Measurements from ENCODE around the gene BATF.

BATF gene

DNA sequence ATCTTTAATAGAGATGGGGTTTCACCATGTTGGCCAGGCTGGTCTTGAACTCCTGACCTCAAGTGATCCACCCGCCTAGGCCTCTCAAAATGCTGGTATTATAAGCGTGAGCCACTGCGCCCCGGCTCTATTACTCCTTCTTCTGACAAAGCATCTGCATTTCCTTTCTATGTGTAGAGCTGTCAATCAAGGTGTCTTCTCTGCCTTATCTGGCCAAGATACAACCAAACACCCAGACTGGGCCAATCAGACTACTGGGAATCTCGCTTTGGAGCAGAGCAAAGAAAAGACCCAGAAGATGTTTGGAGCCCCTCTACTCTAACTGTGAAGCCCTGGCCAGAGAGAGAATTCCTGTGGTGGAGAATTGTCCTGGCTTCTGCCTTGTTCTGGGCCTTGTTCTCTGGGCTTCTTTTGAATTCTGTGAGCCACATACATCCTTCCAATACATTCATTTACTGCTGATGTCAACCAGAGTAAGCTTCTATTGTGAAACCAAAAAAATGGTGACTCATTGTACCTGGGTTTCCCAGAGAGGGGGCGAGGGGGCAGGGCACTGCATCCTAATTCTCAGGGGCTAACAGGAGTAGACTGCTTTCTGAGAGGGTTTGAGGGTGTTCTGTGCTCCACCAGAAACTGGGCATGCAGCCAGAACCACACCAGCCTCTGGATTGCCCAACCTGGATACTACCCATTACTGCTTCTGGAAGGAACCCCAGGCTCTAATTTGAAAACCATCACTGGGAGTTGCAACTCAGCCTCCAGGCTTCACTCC lies 37.4 kb downstream of the BATF start:
- H3K27ac ChIP-seq (ENCODE audit: low read depth, low read length) = no peak overlapping the region
- H3K9ac ChIP-seq (ENCODE audit: low read length) = no peak overlapping the region

GRCh38 chr14:75561013-75561432 lies 38.8 kb downstream of the BATF start:
- Histone ChIP-seq H3K4me3 (ENCODE audit: low read length) (no peak overlapping the region), H3K27me3 (ENCODE audit: control insufficient read depth, insufficient read depth, low read length) (no peaks in the 10 kb centered on the region), H3K36me3 (ENCODE audit: control insufficient read depth, insufficient read depth, low read length) (no peaks in the 10 kb centered on the region), H3K4me1 (ENCODE audit: control insufficient read depth, insufficient read depth, low read length) (no peaks in the 10 kb centered on the region), H3K9ac (ENCODE audit: low read length) (no peak overlapping the region), H3K27ac (ENCODE audit: low read depth, low read length) (no peak overlapping the region)

More for the DNA sequence above, 37.4 kb downstream of the BATF start:
- H3K4me3 ChIP-seq (ENCODE audit: low read length) = no peak overlapping the region
- no peaks in the 10 kb centered on the region for H3K36me3 ChIP-seq (ENCODE audit: control insufficient read depth, insufficient read depth, low read length)
- H3K4me1 ChIP-seq (ENCODE audit: control insufficient read depth, insufficient read depth, low read length) = peaks cover under 1% of the 10 kb centered on the region
- no peaks in the 10 kb centered on the region for H3K27me3 ChIP-seq (ENCODE audit: control insufficient read depth, insufficient read depth, low read length)

DNA sequence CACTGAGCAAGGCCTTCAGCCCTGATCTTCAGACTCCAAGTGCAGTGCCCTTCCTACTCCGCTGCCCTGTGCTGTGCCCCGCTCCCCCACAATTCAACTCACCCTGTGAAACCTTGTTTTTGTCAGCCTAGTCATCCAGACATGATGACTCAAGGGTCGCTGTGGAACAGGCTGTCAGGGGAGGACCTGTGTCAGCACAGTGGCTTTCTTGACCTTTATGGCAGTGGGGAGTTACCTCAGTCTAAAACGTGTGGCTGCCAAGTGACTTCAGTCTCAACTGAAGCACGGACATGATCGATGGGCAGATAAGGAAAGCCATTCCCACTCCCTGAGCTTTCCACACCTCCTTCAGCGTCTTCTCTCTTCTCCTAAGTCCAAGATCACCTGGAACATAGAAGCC lies 39.8 kb downstream of the BATF start:
- no peaks in the 10 kb centered on the region for H3K27me3 ChIP-seq (ENCODE audit: control insufficient read depth, insufficient read depth, low read length)
- H3K27ac ChIP-seq (ENCODE audit: low read depth, low read length) = no peak overlapping the region
- H3K4me1 ChIP-seq (ENCODE audit: control insufficient read depth, insufficient read depth, low read length) = no peaks in the 10 kb centered on the region
- H3K36me3 ChIP-seq (ENCODE audit: control insufficient read depth, insufficient read depth, low read length) = no peaks in the 10 kb centered on the region
- H3K4me3 ChIP-seq (ENCODE audit: low read length) = no peak overlapping the region
- no peak overlapping the region for H3K9ac ChIP-seq (ENCODE audit: low read length)

- no peak overlapping the region for H3K27ac ChIP-seq (ENCODE audit: low read depth, low read length)
- H3K9ac ChIP-seq (ENCODE audit: low read length) = no peak overlapping the region
- no peaks in the 10 kb centered on the region for H3K36me3 ChIP-seq (ENCODE audit: control insufficient read depth, insufficient read depth, low read length)
- no peaks in the 10 kb centered on the region for H3K27me3 ChIP-seq (ENCODE audit: control insufficient read depth, insufficient read depth, low read length)
- H3K4me1 ChIP-seq (ENCODE audit: control insufficient read depth, insufficient read depth, low read length) = no peaks in the 10 kb centered on the region
- no peak overlapping the region for H3K4me3 ChIP-seq (ENCODE audit: low read length)
Measured at GRCh38 chr14:75562489-75562888, 40.2 kb downstream of the BATF start.

GRCh38 chr14:75563931-75564330 lies 41.7 kb downstream of the BATF start:
- Histone ChIP-seq H3K9ac (ENCODE audit: low read length) (no peak overlapping the region), H3K4me1 (ENCODE audit: control insufficient read depth, insufficient read depth, low read length) (no peaks in the 10 kb centered on the region), H3K27ac (ENCODE audit: low read depth, low read length) (no peak overlapping the region), H3K36me3 (ENCODE audit: control insufficient read depth, insufficient read depth, low read length) (no peaks in the 10 kb centered on the region), H3K27me3 (ENCODE audit: control insufficient read depth, insufficient read depth, low read length) (no peaks in the 10 kb centered on the region), H3K4me3 (ENCODE audit: low read length) (no peak overlapping the region)

DNA sequence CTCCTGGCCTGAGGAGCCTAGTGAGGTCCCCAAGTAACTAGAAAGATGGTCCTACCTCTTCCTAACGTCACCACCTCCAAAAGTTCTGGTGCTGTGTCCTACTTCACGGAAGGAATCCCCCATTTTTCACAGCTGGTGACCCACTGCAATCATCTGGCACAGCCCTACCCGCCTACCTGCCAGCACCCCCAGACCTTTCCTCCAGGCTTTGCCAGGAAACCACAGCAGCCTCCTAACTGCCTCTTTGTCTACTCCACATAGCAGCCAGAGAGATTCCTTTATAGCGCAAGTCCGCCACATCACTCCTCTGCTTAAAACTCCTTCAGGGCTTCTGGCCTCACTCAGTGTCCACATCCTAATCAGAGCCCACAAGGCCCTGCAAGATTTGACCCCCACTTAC lies 42.8 kb downstream of the BATF start:
- Histone ChIP-seq H3K4me1 (ENCODE audit: control insufficient read depth, insufficient read depth, low read length) (no peaks in the 10 kb centered on the region), H3K36me3 (ENCODE audit: control insufficient read depth, insufficient read depth, low read length) (no peaks in the 10 kb centered on the region), H3K4me3 (ENCODE audit: low read length) (no peak overlapping the region), H3K27me3 (ENCODE audit: control insufficient read depth, insufficient read depth, low read length) (no peaks in the 10 kb centered on the region), H3K27ac (ENCODE audit: low read depth, low read length) (no peak overlapping the region), H3K9ac (ENCODE audit: low read length) (no peak overlapping the region)

DNA sequence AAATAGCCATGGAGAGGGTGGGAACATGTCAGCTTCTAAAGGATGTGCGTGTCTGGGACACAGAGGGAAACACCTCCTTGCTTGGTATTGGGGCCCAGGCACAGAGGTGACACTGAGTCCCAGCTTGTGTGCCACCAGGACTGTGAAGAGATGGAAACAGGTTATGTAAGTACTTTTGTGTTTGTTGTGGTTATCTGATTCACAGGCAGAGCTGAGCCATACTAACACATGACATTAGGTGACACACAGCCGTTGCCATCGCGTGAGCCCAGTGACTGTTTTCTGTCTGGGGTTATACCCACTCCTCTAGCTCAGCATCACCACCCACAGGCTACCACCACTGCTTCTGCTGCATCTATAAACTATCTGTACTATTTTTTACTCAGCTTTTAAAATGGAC lies 44.1 kb downstream of the BATF start:
- H3K27me3 ChIP-seq (ENCODE audit: control insufficient read depth, insufficient read depth, low read length) = no peaks in the 10 kb centered on the region
- no peak overlapping the region for H3K27ac ChIP-seq (ENCODE audit: low read depth, low read length)
- no peak overlapping the region for H3K9ac ChIP-seq (ENCODE audit: low read length)
- H3K4me3 ChIP-seq (ENCODE audit: low read length) = no peak overlapping the region
- H3K36me3 ChIP-seq (ENCODE audit: control insufficient read depth, insufficient read depth, low read length) = no peaks in the 10 kb centered on the region
- H3K4me1 ChIP-seq (ENCODE audit: control insufficient read depth, insufficient read depth, low read length) = no peaks in the 10 kb centered on the region

DNA sequence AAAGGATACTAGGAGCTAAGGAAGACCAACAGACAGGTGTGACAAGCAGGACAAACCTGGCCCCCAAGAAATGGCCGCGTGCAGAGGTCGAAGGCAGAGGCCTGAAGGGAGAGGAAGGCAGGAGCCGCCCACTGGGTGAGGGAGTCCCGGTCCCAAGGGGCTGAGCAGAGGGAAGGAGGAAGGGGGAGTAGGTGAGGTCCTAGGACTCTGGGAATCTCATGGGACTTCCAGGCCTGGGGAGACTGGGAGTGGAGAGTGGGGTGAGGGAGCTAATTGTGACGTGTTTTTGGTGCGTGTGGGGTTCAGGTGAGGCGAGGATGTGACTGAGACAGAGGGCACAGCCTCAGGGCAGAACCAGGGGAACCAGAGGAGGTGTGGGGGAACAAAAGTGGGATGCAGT lies 44.5 kb downstream of the BATF start:
- Histone ChIP-seq H3K4me3 (ENCODE audit: low read length) (no peak overlapping the region), H3K9ac (ENCODE audit: low read length) (no peak overlapping the region), H3K36me3 (ENCODE audit: control insufficient read depth, insufficient read depth, low read length) (no peaks in the 10 kb centered on the region), H3K4me1 (ENCODE audit: control insufficient read depth, insufficient read depth, low read length) (no peaks in the 10 kb centered on the region), H3K27ac (ENCODE audit: low read depth, low read length) (no peak overlapping the region), H3K27me3 (ENCODE audit: control insufficient read depth, insufficient read depth, low read length) (no peaks in the 10 kb centered on the region)

- Histone ChIP-seq H3K4me3 (ENCODE audit: low read length) (no peak overlapping the region), H3K27me3 (ENCODE audit: control insufficient read depth, insufficient read depth, low read length) (no peaks in the 10 kb centered on the region), H3K27ac (ENCODE audit: low read depth, low read length) (no peak overlapping the region), H3K9ac (ENCODE audit: low read length) (no peak overlapping the region), H3K4me1 (ENCODE audit: control insufficient read depth, insufficient read depth, low read length) (no peaks in the 10 kb centered on the region), H3K36me3 (ENCODE audit: control insufficient read depth, insufficient read depth, low read length) (no peaks in the 10 kb centered on the region)
Measured at GRCh38 chr14:75568140-75568539, 45.9 kb downstream of the BATF start.

- Histone ChIP-seq H3K36me3 (ENCODE audit: control insufficient read depth, insufficient read depth, low read length) (no peaks in the 10 kb centered on the region), H3K27me3 (ENCODE audit: control insufficient read depth, insufficient read depth, low read length) (no peaks in the 10 kb centered on the region), H3K4me3 (ENCODE audit: low read length) (no peak overlapping the region), H3K4me1 (ENCODE audit: control insufficient read depth, insufficient read depth, low read length) (no peaks in the 10 kb centered on the region), H3K9ac (ENCODE audit: low read length) (no peak overlapping the region), H3K27ac (ENCODE audit: low read depth, low read length) (no peak overlapping the region)
Measured at GRCh38 chr14:75568791-75569190, 46.5 kb downstream of the BATF start.

DNA sequence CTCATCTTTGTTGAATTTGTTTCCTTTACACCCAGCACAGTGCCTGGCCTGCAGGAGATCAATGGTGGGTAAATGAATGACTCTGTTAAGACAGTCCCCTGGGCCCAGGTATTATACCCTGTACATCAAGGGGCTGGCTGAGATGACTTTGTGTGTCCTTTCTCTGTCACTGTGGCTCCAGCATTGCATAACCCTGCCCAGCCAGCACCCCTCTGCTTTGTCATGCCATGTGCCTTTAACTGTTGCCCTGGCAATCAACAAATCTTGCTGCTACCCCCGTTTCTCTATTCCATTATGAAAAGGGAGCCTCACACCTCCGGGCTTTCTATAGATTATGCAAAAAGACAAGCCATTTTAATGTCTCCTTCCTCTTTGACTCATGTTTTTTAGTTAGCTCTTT lies 48.5 kb downstream of the BATF start:
- no peaks in the 10 kb centered on the region for H3K27me3 ChIP-seq (ENCODE audit: control insufficient read depth, insufficient read depth, low read length)
- H3K27ac ChIP-seq (ENCODE audit: low read depth, low read length) = no peak overlapping the region
- no peak overlapping the region for H3K9ac ChIP-seq (ENCODE audit: low read length)
- H3K4me1 ChIP-seq (ENCODE audit: control insufficient read depth, insufficient read depth, low read length) = no peaks in the 10 kb centered on the region
- no peaks in the 10 kb centered on the region for H3K36me3 ChIP-seq (ENCODE audit: control insufficient read depth, insufficient read depth, low read length)
- no peak overlapping the region for H3K4me3 ChIP-seq (ENCODE audit: low read length)

GRCh38 chr14:75572104-75572503 lies 49.8 kb downstream of the BATF start:
- Histone ChIP-seq H3K4me3 (ENCODE audit: low read length) (no peak overlapping the region), H3K27me3 (ENCODE audit: control insufficient read depth, insufficient read depth, low read length) (no peaks in the 10 kb centered on the region), H3K4me1 (ENCODE audit: control insufficient read depth, insufficient read depth, low read length) (no peaks in the 10 kb centered on the region), H3K36me3 (ENCODE audit: control insufficient read depth, insufficient read depth, low read length) (no peaks in the 10 kb centered on the region), H3K9ac (ENCODE audit: low read length) (no peak overlapping the region), H3K27ac (ENCODE audit: low read depth, low read length) (no peak overlapping the region)

DNA sequence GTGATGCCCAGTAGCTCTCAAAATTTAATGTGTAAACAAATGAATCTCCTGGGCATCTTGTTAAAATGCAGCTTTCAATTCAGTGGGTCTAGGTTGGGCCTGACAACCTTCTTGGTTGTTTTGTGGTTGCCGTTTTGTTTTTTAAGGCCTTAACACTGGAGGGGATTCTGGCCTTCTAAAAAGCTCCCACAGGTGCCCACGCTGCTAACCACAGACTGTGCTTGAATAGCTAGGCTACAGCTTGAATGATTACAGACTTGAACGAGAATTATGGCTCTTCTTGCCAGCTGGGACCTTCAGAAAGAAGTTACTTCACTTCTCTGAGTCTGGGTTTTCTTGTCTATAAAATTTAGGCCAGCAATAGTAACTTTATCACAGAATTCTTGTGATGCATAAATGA lies 54.8 kb downstream of the BATF start:
- Histone ChIP-seq H3K36me3 (ENCODE audit: control insufficient read depth, insufficient read depth, low read length) (no peaks in the 10 kb centered on the region), H3K4me1 (ENCODE audit: control insufficient read depth, insufficient read depth, low read length) (peaks cover 12% of the 10 kb centered on the region), H3K27me3 (ENCODE audit: control insufficient read depth, insufficient read depth, low read length) (no peaks in the 10 kb centered on the region), H3K4me3 (ENCODE audit: low read length) (no peak overlapping the region), H3K27ac (ENCODE audit: low read depth, low read length) (no peak overlapping the region), H3K9ac (ENCODE audit: low read length) (no peak overlapping the region)
